Tibial nerve (tissue), 4 donors: ENCODE data around the gene ENG.

Source experiments
- CTCF ChIP-seq, 5 experiments: fragments of 200-600 bp in 3 of 5; fragments of 450-650 bp in 2 of 5; sonication (generic) in 3 of 5; IDR thresholded peaks; one replicate each; pipeline ENCODE4 v1.5.1; 2016 to 2019; ENCODE audit warnings: antibody characterized with exemption in 5 of 5, mild to moderate bottlenecking in 3 of 5, moderate library complexity in 2 of 5
- EP300 ChIP-seq, 2 donors: sonication (generic); formaldehyde crosslinking; IDR thresholded peaks; one replicate each; pipeline ENCODE4 v1.6.1; 2017; ENCODE audit warnings: antibody characterized with exemption in 2 of 2, mild to moderate bottlenecking in 1 of 2
- POLR2A ChIP-seq, 2 donors: fragments of 450-650 bp; IDR thresholded peaks; one replicate each; pipeline ENCODE4 v1.6.1; 2017; ENCODE audit warnings: antibody characterized with exemption in 2 of 2, mild to moderate bottlenecking in 2 of 2, moderate library complexity in 2 of 2

DNA sequence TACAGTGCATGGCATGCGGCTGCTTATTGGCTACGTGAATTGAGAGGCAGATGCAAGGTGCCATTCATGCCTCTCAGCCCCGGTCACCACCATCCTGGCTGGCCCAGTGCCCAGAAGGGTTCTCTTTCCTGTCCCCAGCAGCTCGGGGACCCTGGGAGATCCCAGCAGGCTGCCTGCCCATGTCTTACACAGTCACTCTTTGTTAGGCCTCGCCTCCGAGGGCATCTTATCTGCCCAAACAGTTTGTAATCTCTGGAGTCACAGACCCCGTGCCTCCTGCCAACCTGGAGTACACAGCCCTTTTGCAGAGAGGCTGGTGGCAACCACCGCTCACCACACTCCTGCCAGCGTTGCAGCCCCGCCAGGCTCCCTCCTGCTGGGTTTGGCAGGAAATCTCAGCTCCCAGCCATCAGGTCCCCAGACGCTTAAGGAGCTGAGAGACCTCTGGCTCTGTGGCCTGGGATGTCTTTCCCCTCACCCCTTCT, 30.0 kb upstream of the ENG start:
- TF ChIP-seq EP300 (IDR thresholded peaks at IDR 0.05), result no peak
- no peak for TF ChIP-seq POLR2A (IDR thresholded peaks at IDR 0.05)
- TF ChIP-seq CTCF (IDR thresholded peaks at IDR 0.05), result no peak
